K562 (cell line): Measurements from ENCODE around the gene SPIB. TPM values are rescaled to one million over a fixed set of nuclear protein-coding genes. Genes with fewer than 3 reads are reported as not detected.

ENCODE experiments used
- BMI1 ChIP-seq: fragments of 150-350 bp; IDR thresholded peaks from 2 replicates; pipeline ENCODE4 v1.6.1; 2014; ENCODE audit warnings: low read length
- DACH1 ChIP-seq: fragments of 450-650 bp; IDR thresholded peaks from 2 replicates; pipeline ENCODE4 v1.6.1; 2018; ENCODE audit not compliant: partially characterized antibody
- DIDO1 ChIP-seq: fragments of 450-650 bp; IDR thresholded peaks from 2 replicates; pipeline ENCODE4 v1.6.1; 2016; ENCODE audit warnings: low read depth, missing biosample characterization, missing genetic modification characterization
- NR3C1 ChIP-seq: sonication (generic); formaldehyde crosslinking; IDR thresholded peaks from 2 replicates; pipeline ENCODE4 v1.8.1; 2022; ENCODE audit warnings: missing genetic modification reagents
- OTX1 ChIP-seq: fragments of 450-650 bp; formaldehyde crosslinking; IDR thresholded peaks from 2 replicates; pipeline ENCODE4 v1.4.0; 2022; ENCODE audit warnings: mild to moderate bottlenecking
- PYGO2 ChIP-seq: fragments of 450-650 bp; IDR thresholded peaks from 2 replicates; pipeline ENCODE4 v1.6.1; 2016; ENCODE audit warnings: mild to moderate bottlenecking, missing genetic modification characterization, moderate library complexity, missing compliant biosample characterization
- TBP ChIP-seq: optimal IDR thresholded peaks from 2 replicates; pipeline ENCODE3; 2011; ENCODE audit warnings: low read depth, low read length, improper control_type of control experiment
- ZFX ChIP-seq: sonication (generic); formaldehyde crosslinking; IDR thresholded peaks from 2 replicates; pipeline ENCODE4 v1.8.0; 2022; ENCODE audit warnings: mild to moderate bottlenecking, missing genetic modification reagents, moderate library complexity
- ZNF707 ChIP-seq: fragments of 250-450 bp; sonication (Bioruptor Pico); conservative IDR thresholded peaks from 2 replicates; pipeline ENCODE4 v1.8.0; 2022; ENCODE audit warnings: inconsistent platforms, mild to moderate bottlenecking, moderate library complexity
- polyA plus RNA-seq, 8 experiments: library from polyadenylated mRNA; depleted of rRNA in 4 of 8; stranded (reverse) in 5 of 8; unstranded in 3 of 8; fragments of >200 nt; fragmentation: Nextera tagmentation in 2 of 8; fragmentation: Illumina TruSeq in 1 of 8; extraction: Ambion mirVana in 2 of 8; extraction: Trizol in 1 of 8; gene quantifications; 2 replicates each; pipeline versions ENCODE4 v1.2.1 to v1.2.3, GENCODE V29; 2011 to 2014; ENCODE audit warnings: inconsistent platforms in 1 of 8, missing spikeins in 1 of 8
- total RNA-seq, 7 experiments: library from RNA; depleted of rRNA in 6 of 7; stranded (reverse); fragments of >200 nt in 6 of 7; fragmentation: Illumina TruSeq in 2 of 7; extraction: Trizol in 2 of 7; gene quantifications; 2 replicates each; pipeline versions ENCODE4 v1.2.1 to v1.2.3, GENCODE V29; 2011 to 2021; ENCODE audit warnings: low replicate concordance in 1 of 7
- TF ChIP-seq, protein P1 (sequence below): fragments of 250-450 bp; sonication (Bioruptor Pico); IDR thresholded peaks from 2 replicates; pipeline ENCODE4 v1.4.0; 2020; ENCODE audit warnings: mild to moderate bottlenecking, moderate library complexity
- TF ChIP-seq, protein P2 (sequence below): sonication (generic); formaldehyde crosslinking; IDR thresholded peaks from 2 replicates; pipeline ENCODE4 v1.8.1; 2023; ENCODE audit warnings: missing genetic modification reagents, mild to moderate bottlenecking, borderline replicate concordance
- TF ChIP-seq, protein P3 (sequence below): fragments of 450-650 bp; IDR thresholded peaks from 2 replicates; pipeline ENCODE4 v1.6.1; 2017; ENCODE audit warnings: antibody characterized with exemption, mild to moderate bottlenecking

SPIB gene
- total and polyA plus RNA-seq, 9 of the 15 experiments (the other 6 are each of a cell fraction or from before 2014, with no cell fraction given): 0.06 to 1.0 (median 0.43) TPM; not detected in 1

DNA sequence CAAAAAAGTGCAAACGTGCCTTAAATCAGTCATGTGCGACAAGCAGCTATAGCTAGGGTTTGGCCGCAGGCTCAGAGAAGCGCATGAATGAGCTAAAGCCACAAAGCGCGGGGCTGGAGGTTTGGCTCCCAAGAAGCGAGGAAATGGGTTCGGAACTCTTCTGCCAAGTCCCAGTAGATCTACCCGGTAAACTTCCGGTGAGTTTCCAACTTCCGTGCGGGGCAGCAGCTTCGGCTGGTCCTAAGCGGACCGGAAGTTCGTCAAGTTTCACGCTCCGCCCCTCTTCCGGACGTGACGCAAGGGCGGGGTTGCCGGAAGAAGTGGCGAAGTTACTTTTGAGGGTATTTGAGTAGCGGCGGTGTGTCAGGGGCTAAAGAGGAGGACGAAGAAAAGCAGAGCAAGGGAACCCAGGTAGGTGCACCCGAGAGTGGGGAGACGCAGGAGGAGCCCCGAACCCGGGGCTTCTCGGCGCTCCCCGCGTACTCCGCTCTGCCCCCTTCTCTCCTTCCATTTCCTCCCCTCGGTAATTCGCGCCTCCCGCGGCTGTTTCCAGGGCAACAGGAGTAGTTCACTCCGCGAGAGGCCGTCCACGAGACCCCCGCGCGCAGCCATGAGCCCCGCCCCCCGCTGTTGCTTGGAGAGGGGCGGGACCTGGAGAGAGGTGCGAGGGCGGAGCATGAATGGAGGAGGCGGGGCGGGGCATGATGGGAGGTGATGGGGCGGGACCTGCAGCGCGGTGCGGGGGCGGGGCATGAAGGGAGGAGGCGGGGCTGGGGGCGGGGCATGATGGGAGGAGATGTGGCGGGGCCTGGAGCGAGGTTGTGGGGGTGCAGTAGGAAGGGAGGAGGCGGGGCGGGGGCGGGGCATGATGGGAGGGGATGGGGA, 42.3 kb upstream of the SPIB start, which contains the start of gene NR1H2 (continued):
- TF ChIP-seq, protein P1, sequence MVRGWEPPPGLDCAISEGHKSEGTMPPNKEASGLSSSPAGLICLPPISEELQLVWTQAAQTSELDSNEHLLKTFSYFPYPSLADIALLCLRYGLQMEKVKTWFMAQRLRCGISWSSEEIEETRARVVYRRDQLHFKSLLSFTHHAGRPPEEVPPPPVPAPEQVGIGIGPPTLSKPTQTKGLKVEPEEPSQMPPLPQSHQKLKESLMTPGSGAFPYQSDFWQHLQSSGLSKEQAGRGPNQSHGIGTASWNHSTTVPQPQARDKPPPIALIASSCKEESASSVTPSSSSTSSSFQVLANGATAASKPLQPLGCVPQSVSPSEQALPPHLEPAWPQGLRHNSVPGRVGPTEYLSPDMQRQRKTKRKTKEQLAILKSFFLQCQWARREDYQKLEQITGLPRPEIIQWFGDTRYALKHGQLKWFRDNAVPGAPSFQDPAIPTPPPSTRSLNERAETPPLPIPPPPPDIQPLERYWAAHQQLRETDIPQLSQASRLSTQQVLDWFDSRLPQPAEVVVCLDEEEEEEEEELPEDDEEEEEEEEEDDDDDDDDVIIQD (CRISPR knock-in tag): 0 out of 2 replicates have a peak, but pooled peaks have one; percentile 27
- TF ChIP-seq DACH1 (no peak), BMI1 (no peak), TBP (peak; percentile 89), PYGO2 (tag) (no peak), DIDO1 (0 out of 2 replicates have a peak, but pooled peaks have one; percentile 58), ZFX (CRISPR knock-in tag) (peak; percentile 53), ZNF707 (CRISPR knock-in tag) (no peak), OTX1 (CRISPR knock-in tag) (peak; percentile 34; the same call in 1 of the 2 replicates), NR3C1 (CRISPR knock-in tag) (no peak)
- TF ChIP-seq, protein P2, sequence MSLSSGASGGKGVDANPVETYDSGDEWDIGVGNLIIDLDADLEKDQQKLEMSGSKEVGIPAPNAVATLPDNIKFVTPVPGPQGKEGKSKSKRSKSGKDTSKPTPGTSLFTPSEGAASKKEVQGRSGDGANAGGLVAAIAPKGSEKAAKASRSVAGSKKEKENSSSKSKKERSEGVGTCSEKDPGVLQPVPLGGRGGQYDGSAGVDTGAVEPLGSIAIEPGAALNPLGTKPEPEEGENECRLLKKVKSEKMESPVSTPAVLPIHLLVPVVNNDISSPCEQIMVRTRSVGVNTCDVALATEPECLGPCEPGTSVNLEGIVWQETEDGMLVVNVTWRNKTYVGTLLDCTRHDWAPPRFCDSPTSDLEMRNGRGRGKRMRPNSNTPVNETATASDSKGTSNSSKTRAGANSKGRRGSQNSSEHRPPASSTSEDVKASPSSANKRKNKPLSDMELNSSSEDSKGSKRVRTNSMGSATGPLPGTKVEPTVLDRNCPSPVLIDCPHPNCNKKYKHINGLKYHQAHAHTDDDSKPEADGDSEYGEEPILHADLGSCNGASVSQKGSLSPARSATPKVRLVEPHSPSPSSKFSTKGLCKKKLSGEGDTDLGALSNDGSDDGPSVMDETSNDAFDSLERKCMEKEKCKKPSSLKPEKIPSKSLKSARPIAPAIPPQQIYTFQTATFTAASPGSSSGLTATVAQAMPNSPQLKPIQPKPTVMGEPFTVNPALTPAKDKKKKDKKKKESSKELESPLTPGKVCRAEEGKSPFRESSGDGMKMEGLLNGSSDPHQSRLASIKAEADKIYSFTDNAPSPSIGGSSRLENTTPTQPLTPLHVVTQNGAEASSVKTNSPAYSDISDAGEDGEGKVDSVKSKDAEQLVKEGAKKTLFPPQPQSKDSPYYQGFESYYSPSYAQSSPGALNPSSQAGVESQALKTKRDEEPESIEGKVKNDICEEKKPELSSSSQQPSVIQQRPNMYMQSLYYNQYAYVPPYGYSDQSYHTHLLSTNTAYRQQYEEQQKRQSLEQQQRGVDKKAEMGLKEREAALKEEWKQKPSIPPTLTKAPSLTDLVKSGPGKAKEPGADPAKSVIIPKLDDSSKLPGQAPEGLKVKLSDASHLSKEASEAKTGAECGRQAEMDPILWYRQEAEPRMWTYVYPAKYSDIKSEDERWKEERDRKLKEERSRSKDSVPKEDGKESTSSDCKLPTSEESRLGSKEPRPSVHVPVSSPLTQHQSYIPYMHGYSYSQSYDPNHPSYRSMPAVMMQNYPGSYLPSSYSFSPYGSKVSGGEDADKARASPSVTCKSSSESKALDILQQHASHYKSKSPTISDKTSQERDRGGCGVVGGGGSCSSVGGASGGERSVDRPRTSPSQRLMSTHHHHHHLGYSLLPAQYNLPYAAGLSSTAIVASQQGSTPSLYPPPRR (CRISPR knock-in tag): no peak
- TF ChIP-seq, protein P3, sequence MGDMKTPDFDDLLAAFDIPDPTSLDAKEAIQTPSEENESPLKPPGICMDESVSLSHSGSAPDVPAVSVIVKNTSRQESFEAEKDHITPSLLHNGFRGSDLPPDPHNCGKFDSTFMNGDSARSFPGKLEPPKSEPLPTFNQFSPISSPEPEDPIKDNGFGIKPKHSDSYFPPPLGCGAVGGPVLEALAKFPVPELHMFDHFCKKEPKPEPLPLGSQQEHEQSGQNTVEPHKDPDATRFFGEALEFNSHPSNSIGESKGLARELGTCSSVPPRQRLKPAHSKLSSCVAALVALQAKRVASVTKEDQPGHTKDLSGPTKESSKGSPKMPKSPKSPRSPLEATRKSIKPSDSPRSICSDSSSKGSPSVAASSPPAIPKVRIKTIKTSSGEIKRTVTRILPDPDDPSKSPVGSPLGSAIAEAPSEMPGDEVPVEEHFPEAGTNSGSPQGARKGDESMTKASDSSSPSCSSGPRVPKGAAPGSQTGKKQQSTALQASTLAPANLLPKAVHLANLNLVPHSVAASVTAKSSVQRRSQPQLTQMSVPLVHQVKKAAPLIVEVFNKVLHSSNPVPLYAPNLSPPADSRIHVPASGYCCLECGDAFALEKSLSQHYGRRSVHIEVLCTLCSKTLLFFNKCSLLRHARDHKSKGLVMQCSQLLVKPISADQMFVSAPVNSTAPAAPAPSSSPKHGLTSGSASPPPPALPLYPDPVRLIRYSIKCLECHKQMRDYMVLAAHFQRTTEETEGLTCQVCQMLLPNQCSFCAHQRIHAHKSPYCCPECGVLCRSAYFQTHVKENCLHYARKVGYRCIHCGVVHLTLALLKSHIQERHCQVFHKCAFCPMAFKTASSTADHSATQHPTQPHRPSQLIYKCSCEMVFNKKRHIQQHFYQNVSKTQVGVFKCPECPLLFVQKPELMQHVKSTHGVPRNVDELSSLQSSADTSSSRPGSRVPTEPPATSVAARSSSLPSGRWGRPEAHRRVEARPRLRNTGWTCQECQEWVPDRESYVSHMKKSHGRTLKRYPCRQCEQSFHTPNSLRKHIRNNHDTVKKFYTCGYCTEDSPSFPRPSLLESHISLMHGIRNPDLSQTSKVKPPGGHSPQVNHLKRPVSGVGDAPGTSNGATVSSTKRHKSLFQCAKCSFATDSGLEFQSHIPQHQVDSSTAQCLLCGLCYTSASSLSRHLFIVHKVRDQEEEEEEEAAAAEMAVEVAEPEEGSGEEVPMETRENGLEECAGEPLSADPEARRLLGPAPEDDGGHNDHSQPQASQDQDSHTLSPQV: no peak
